Brain microvascular endothelial cell (primary cell): Measurements from ENCODE around the gene SPSB4.

ENCODE experiments used
- DNase-seq: peaks from one replicate; pipeline ENCODE4 v3.0.0-alpha.2; 2020
- H3K27ac ChIP-seq: fragments of 250-450 bp; sonication (Bioruptor Pico); 2 replicates; pipeline ENCODE4 v1.5.1; 2020; ENCODE audit warnings: mild to moderate bottlenecking, moderate library complexity
- H3K27me3 ChIP-seq: fragments of 250-450 bp; sonication (Bioruptor Pico); replicated peaks from 2 replicates; pipeline ENCODE4 v1.5.1; 2020; ENCODE audit warnings: mild to moderate bottlenecking
- H3K36me3 ChIP-seq: fragments of 250-450 bp; sonication (Bioruptor Pico); replicated peaks from 2 replicates; pipeline ENCODE4 v1.5.1; 2020; ENCODE audit warnings: mild to moderate bottlenecking
- H3K4me3 ChIP-seq: 2 replicates; pipeline ENCODE4 v1.5.1; 2011; ENCODE audit warnings: low read depth, mild to moderate bottlenecking, control low read depth, low read length, moderate library complexity
- CTCF ChIP-seq: IDR thresholded peaks from 2 replicates; pipeline ENCODE4 v1.5.1; 2011; ENCODE audit warnings: low read depth, mild to moderate bottlenecking, moderate library complexity, low read length, control low read depth, inconsistent platforms; ENCODE audit errors: missing control alignments
- in situ Hi-C: cut with HindIII; loops from 2 replicates; pipeline ENCODE4 v1.10.0; 2017; ENCODE audit warnings: low sequenced_read_pairs, low pct_ligation_motif_present

The SPSB4 gene

DNA sequence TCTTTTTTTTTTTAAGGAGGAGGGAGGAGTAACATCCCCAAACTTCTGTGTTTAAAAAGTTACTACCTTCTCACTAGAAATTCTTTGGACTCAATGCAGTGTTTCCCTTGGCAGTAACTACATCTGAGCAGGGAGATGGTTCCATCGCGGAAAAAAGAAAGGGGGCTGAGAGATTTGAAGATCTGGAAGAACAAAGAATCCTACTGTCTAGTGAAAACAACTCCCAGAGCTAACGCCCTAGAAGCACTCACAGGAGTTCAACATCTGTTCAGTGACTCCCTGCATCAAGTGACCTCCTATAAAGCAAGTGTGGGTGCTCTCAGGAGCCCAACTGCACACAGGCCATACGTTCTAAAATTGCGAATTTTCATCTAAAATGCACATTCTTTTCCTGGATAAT, 113.7 kb downstream of the SPSB4 start:
- H3K4me3 ChIP-seq, result no peak overlapping the region
- in situ Hi-C loops, result no loop called here
- no peak for TF ChIP-seq CTCF
- H3K27me3 ChIP-seq, result no peaks in the 10 kb centered on the region
- no peaks in the 10 kb centered on the region for H3K36me3 ChIP-seq
- H3K27ac ChIP-seq, result no peak overlapping the region
- DNase-seq, result no peak

GRCh38 chr3:141167681-141168080, 116.5 kb downstream of the SPSB4 start:
- no peak for TF ChIP-seq CTCF
- in situ Hi-C loops, result no loop called here
- no peak overlapping the region for H3K4me3 ChIP-seq
- no peak overlapping the region for H3K27ac ChIP-seq
- no peaks in the 10 kb centered on the region for H3K27me3 ChIP-seq
- DNase-seq, result no peak
- H3K36me3 ChIP-seq, result no peaks in the 10 kb centered on the region

DNA sequence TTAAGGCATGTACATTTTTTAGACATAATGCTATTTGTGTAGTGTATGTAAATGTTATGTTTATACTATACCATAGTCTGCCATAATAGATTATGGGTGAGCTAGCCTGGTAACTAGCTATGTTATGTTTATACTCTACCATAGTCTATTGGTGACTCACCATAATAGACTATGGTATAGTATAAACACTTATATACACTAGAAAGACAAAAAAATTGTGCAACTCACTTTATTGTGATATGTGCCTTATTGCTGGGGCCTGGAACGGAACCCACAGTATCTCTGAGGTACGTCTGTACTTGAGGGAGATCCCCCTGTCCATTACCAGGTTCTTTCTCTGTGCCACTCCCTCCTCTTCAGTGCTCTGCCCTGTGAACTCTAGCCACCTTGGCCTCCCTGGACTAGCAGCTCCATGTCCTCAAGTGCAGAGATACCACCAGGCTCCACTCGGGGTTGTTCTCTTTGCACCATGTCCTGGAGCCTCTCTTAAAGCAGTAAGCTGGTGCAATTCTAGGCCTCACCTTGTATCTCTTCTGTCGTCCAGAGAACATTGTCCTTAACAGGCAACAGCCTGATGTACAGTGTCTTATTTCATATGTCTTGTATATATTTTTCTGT, 119.6 kb downstream of the SPSB4 start:
- Histone ChIP-seq H3K27ac (no peak overlapping the region), H3K4me3 (no peak overlapping the region), H3K36me3 (no peaks in the 10 kb centered on the region), H3K27me3 (no peaks in the 10 kb centered on the region)
- DNase-seq, result no peak
- in situ Hi-C loops, result no loop called here
- TF ChIP-seq CTCF, result no peak

- no peak overlapping the region for H3K4me3 ChIP-seq
- no peaks in the 10 kb centered on the region for H3K27me3 ChIP-seq
- no peak for TF ChIP-seq CTCF
These were observed 123.5 kb downstream of the SPSB4 start for GRCh38 chr3:141174674-141175073.

GRCh38 chr3:141176775-141177174, 125.6 kb downstream of the SPSB4 start:
- Histone ChIP-seq H3K27ac (no peak overlapping the region), H3K27me3 (no peaks in the 10 kb centered on the region), H3K36me3 (no peaks in the 10 kb centered on the region), H3K4me3 (no peak overlapping the region)
- in situ Hi-C loops, result no loop called here
- no peak for TF ChIP-seq CTCF
- no peak for DNase-seq

More at GRCh38 chr3:141174674-141175073, 123.5 kb downstream of the SPSB4 start:
- in situ Hi-C loops, result no loop called here
- no peak for DNase-seq
- Histone ChIP-seq H3K36me3 (no peaks in the 10 kb centered on the region), H3K27ac (no peak overlapping the region)

DNA sequence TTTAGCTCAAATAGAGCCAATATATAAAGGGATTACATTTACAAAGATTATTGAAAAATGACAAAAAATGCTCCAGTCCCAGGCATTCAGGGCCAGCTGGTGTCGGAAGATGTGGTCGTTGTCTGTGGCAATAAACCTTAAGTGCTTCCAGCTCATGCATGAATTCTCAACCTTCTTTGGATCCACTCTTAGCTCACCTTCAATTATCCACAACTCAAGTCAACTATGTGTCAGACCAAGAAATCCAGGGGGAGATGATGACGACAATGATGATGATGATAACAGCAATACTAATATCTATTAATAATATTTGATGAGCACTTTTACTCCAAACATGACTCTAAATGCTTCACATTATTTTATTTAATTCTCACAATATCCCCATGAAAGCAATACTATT, 126.9 kb downstream of the SPSB4 start:
- no peak for TF ChIP-seq CTCF
- H3K27me3 ChIP-seq, result no peaks in the 10 kb centered on the region

More for the DNA sequence above, 126.9 kb downstream of the SPSB4 start:
- no peak overlapping the region for H3K27ac ChIP-seq
- in situ Hi-C loops, result no loop called here
- no peak overlapping the region for H3K4me3 ChIP-seq
- no peaks in the 10 kb centered on the region for H3K36me3 ChIP-seq
- DNase-seq, result no peak
